HG03460 (cell line): ENCODE results near the gene NR2F6.

Source experiments
- ATAC-seq: cut with Tn5 transposase; IDR thresholded peaks from one replicate; pipeline ENCODE4 v1.9.1; 2021; ENCODE audit not compliant: unreplicated experiment

NR2F6 gene

DNA sequence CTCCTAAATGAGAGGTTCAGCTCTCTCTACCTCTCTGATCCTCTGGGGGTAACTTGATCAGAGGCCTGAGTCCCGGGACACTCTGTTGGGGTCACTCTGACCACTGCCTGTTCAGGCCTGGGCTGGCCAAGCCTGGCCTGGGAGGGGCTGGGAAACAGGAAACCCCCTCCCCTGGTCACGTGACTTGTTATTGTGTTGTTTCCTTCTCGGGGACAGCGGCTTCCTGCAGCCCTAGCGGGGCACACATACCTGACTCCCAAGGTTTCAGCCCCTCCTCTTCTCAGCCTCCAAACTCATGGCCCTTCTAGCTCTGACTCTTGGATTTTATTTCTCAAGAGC is 18.9 kb upstream of the NR2F6 start, which contains the start of gene USHBP1:
TSS of gene USHBP1 (minus strand) at position 105 of the 339 bp plus-strand sequence. CDS start 446 bp downstream, outside the sequence.
- ATAC-seq, result no peak

DNA sequence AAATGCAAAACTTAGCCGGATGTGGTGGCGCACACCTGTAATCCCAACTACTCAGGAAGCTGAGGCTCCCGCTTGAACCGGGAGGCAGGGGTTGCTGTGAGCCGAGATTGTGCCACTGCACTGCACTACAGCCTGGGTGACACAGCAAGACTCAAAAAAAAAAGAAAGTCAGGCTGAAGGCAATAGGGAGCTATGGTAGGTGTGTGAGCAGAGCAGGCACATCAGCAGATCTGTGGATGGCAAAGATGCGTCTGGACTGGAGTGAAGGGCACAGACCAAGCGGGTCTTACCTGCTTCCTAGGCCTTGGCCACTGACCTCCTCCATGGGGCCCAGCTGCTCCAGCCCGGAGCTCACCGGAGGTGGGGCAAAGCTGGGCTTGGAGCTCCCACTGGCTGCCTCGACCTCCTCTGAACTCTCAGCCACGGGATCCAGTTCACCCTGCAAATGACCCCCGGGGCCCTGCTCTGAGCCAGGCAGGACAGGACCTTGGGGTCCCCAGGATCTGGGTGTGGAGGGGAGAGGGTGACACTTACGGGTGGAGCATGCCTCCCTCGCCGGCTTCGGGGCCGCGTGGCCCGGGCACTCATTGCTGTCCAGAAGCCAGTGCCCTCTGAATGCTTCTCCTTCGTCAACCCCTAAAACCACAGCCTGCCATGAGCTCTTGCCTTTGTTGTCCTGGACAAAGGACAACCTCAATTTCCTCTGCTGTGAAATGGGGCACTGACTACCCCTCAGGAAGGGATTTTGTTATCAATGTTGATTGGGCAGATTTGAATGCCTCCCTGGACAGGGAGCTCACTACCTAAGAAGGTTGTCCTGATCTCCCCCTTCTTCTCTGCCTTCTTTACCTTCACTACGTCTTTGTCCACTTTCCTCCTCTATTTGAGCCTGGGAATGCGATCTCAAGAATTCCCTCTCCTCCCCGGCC is 18.3 kb upstream of the NR2F6 start:
- no peak for ATAC-seq

DNA sequence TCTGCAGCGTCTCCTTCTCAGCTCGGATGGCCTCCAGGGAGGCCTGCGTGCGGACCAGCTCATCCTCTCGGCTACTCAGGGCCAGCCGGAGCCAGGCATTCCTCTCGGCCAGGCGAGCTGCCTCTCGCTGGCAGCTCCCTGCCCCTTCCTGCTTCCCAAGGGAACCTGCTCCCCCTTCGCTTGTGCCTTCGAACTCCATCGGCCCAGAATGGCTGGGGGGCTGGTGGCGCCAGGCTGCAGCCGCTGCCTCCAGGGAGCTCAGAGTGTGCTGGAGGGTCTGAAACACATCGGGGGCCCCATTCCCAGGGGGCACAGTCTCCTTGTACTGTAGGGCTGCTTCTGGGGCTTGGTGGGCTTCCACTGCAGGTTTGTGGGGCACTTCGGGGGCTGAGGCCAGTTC is 16.8 kb upstream of the NR2F6 start:
- ATAC-seq, result no peak

DNA sequence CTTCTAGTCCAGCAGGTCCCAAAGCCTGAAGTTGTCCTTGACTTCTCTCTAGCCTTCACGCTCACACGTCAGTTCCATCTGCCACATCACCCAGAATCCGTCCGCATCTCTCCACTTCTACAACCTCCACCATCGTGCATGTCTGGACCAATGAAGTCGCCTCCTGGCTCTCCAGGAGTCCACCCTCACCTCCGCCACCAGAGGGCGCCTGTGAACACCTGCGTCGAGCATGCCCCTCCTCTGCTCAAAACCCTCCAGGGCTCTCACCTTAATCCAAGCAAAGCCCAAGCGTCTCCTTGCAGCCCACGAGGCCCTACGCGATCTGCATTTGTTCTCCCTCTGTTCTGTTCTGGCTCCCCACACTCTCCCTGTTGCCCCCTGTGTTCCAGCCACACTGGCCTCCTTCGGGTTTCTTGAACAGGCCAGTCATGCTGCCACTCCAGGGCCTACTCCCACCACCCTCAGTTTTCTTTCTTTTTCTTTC is 15.2 kb upstream of the NR2F6 start:
- ATAC-seq, result no peak

DNA sequence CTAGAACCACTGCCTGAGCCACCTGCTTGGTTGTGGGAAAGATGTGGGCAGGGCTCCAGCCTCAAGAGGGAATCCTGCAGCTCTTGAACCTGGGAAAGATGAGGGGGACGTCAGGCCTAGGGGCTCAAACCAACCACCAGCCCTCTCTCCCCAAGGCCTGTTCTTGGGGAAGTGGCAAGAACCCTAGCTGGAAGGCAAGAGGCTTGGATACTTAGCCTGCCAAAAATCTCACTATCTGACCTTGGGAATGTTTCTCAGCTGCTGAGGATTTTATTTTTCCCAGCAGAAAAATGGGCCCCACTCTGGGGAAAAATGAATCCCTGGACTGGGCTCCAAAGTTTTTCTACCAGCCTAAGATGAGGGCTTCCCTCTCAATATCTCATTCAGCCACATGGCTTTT is 14.2 kb upstream of the NR2F6 start:
- ATAC-seq, result no peak

DNA sequence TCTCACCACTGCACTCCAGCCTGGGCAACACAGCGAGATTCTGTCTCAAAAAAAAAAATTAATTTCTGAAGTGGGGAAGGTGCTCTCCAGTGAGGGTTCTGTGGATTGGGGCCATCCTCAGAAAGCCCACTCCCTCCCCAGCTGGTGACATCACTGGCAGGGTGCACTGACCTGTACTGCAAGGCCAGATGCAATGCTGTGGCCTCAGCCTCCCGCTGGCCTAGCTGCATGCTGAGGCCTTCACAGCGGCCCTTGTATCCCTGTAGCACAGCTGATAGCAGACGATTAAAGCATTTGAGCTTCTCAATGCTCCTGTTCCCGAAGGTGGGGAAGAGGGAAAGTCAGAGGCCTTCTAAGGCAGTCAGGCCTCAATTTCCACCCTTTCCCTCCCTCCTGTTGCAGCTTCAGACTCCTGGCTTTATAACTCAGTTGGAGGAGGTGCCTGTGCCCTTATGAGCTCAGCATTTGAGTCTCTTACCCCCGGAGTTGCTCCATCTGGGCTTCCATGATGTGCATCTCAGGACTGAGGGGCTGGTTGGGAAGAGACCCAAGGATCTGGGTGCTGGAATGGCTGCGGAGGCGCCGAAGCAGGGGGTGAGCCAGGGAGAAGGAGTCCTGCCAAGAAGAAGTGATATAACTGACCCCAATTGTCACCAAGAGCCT is 13.5 kb upstream of the NR2F6 start:
- no peak for ATAC-seq

DNA sequence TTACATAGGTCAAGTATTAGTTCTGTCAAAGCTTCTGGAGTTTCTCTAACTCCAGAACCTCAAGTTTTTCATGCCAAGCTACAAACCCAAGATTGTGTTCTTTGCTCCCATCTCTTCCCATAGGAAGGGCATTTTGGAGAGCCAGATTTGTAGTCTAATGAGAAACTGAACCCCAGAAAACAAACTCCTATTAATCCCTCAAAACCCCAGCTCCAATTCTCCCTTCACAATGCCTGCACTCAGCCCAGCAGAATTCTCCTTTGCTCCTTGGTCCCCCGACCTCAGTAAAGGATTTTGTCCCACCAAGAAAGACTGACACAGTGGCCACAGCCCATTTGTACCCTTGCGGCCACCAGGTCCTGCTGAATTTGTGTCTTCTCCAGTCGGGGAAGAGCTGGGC is 10.4 kb upstream of the NR2F6 start:
- ATAC-seq, result no peak

DNA sequence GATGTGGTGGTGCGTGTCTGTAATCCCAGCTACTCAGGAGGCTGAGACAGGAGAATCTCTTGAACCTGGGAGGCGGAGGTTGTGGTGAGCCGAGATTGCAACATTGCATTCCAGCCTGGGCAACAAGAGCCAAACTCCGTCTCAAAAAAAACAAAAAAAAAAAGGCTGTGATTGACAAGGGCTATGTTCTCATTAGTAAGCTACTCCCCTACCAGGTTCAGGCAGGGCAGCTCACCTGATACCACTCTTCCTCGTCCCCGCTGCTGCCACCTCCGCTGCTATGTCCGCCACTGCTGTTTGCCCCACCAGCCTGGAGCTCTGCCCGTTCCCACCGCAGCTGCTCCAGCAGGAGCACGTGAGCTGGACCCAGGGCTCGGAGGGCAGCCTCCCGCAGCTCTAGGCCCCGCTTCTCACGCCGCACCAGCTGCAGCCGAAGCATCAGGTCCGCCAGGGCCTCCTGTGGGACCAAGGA is 9.5 kb upstream of the NR2F6 start:
- no peak for ATAC-seq

DNA sequence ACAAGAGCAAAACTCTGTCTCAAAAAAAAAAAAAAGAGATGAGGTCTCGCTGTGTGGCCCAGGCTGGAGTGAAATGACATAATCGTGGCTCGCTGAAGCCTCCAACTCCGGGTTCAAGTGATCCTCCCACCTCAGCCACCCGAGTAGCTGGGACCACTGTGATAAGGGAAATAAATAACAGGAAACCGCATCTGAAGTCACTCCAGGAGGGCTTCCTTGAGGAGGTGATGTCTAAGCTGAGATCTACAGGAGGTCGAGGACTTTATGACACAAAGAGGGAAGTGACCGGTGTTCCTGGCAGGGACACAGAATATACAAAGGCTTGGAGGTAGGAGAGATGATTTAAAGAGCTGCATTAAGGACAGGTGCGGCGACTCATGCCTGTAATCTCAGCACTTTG is 8.9 kb upstream of the NR2F6 start:
- ATAC-seq, result no peak

DNA sequence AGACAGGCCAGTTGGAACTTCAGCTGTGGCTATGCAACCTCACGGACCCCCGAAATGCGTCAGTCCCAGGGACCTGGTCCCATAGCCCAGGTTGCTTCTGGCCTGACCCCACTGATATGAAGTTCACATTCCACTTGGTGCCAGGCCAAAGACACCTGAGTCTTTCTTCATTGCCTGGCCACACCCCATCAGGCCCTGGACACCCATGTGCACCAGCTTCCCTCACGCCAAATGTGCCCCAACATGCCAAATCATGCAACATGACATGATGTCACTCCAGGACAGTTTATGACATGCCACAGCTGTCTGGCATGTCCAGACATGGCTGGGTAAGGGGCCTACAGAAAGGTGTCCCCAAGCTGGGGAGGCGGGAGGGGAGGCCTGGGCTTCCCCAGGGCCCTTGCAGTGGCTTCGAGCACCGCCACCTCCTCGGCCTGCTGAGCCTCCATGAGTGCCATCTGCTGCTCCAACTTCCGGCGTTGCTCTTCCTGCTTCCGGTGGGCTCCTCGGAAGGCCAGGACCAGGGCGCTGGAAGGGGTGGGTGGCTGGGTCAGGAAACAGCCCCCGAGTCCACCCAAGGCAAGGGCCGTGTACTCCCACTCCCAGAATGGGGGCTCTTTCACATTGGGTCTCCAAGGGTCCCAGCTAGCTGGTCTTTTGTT is 4.3 kb upstream of the NR2F6 start:
- ATAC-seq, result no peak

DNA sequence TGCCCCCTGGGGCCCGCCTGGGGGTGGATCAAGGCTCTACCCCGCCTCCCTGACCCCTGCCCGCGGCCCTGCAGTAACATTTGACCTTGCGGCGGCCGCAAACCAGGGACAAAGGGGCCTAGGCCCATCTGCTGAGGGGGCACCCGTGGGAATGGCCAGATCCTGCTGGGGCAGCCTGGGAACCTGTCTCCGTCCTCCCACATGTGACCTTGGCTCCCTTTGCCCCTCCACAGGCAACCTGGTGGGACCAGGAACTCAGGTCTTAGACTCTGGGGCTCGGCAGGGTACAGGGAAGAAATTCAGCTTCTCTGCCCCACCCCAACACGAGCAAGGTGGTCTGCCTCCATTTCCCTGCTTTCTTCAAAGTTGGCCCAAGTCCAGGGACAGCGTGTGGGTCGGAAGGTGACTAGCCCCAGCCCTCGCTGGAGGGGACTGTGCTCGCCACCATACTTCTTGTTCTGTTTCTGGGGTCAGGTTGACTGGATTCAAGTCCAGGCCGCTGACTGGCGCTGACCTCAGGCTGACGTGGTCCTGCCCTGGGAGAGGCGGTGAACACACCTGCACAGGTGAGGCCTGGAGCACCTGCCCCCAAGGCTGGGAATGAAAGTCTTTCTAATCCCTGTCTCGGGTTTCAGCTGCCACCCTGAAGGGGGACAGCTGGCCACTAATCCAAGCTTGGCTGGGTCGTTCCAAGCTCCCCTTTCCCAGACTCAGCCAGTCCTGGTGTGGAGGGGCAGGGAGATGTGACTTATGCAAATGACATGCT is 2.5 kb upstream of the NR2F6 start:
- ATAC-seq, result no peak

DNA sequence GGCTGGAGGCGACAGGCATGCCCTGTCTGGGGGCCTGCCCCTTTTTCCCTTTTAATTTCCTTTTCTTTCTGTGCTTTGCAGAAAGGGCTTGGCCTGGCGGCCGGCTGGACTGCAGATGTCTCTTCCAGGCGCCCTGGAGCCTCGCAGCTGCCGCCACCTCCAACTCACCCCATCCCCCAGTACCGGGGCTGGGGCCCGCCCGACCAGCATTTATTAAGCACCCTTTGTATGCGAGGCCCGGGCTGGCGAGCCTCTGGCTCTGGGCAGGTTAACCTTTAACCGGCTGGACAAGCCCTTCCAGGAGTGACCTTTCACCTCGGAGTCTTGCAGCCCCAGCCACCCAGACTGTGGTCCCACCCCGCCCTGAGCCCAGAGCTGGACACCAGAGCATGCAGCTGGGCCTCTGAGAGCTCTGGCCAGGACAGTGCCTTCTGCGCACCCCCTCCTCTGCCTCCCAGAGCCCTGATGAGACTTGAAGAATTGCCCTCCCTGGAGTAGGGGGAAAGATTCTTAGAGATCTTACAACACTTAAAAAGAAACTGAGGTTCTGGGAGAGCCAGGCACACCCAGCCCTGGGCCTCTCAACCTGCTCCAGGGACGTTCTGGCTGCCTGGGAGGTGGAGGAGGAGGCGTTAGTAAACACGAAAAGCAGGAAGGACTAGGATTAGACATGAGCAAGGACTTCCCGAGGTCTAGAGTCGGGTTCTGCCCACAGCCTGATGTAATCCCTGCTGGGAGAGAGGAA is 1.1 kb upstream of the NR2F6 start:
- no peak for ATAC-seq

DNA sequence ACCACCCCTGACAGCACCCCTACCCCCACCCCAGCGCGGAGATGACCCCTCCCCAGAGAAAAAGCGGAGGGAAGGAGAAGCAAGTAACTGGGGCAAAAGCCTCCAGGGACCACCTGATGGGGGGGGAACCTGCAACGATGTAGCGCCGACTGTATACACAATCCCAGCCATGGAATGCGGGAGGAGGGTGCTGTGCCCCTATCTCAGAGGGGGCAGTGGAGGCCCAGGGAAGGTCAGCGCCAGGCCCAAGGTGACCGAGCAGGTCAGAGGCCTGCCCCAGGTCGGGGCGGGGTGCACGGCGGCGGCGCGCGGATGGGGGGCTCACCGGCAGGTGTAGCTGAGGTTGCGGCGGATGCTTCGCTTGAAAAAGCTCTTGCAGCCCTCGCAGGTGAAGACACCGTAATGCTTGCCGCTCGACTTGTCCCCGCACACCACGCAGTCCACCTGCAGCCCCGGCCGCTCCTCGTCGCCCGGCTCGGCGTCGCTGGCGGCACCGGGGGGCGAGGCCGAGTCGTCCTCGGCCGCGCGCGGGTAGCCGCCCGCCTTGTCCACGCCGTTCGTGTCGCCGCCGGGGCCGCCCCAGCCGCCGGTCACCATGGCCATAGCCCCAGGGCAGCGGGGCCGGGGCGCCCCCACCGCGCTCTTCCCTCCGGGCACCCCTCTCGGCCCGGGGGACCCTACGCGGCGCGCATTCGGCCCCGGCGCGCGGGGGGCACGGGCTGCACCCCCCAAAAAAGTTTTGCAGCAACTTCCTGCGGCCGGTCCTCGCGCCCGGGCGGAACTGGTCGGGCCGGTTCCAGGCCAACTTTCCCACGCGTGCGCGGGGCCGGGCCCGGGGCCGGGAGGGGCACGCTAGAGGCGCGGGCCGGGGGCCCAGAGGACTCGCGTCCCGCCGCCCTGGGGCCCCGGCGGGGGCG is 843 bp downstream of the NR2F6 start:
- no peak for ATAC-seq

DNA sequence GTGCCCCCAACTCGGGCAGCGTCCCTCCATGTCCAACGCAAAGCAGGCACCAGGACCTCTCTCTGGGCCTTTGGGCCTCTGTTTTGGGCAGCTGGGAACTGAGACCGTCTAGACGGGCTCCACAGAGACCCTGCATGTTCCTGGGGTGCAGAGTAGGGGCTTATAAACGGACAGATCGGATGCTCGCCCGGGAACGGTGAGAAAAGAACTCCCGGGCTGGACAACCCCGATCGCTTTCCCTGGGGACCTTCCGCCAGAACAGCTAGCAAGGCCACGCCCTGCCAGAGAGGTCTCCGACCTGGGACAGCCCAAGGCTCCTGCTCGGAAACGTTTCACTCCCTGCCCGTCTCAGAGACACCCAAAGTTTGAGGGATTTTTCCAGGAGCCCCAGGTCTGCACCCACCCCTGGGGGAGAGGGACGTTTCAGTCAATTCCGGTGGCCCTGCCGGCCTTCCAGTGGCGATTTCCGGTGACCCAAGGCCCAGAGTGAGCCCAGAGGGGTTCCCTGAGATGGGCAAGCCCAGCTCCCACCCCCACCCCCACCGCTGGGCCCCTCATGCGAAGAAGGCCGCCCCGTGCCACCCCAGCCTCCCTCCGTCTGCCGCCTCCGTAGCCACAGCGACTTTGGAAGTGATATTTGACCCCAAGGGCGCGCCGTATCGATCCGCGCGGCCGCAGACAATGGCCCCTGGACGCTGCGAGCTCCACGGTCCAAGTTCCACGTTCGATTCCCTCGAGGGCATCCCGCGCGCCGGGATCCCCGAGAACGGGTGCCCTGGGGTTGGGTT is 1.7 kb downstream of the NR2F6 start:
- ATAC-seq, result no peak

DNA sequence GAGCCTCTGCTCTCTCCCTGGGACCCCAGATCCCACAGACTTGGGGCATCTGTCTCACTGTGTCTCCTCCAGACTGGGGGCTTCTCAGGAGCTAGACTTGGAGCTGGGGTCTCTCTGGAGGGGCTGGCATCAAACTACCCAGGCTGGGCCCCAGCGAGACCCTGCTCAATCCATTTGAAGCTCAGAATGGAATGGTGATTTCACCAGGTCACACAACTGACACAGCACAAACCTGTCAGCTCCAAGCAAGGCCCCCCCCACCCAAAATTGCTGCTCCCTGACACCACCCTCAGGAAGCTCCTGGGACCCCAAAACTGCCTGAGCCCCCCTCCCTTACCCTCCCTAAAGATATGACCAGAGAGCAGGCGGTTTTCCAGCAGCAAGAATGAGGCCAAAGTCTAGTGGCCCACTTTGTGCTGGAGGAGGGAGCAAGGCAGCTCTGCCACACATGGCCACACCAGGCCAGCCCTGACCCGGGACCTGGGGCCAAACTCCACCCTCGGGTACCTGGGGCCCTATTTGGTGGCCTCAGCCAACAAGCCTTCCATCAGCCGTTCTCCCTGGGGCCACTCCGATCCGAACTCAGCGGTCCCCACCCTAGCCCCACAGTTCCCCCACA is 2.4 kb downstream of the NR2F6 start:
- no peak for ATAC-seq

DNA sequence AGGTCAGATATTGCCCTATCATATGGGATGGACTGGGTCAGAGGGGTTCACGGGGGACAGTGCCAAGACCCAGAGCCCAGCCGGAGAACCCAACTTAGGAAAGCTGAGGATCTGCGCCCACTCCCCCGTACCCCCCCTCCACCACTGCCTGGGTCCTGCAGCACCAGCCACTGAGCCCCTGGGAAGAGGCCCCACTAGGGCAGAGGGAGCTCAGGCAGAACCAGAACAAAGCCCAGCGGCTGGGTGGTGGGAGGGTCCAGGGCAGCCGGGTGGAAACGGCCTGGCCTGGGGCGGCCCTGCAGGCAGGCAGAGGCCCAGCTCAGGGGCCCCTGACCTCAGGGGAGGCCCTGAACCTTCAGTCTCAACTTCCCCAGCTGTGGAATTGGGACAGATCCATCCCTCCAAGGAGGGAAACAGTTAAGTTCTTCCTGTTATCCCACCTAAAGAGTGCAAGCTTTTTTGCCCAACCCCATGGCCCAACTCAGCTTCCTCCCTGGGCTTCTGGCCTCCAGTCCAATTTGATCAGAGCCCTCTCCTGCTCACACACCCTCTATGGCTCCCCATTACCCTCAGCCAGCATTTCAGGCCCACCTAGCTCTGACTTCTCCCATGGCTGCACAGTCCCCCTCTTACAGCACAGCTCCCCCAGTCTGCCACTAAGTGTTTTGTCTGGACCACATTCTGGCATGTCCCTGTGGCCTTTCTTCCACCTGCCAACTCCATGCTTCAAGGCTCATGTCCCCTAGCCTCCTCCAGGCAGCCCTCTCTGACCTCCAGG is 3.1 kb downstream of the NR2F6 start:
- no peak for ATAC-seq

DNA sequence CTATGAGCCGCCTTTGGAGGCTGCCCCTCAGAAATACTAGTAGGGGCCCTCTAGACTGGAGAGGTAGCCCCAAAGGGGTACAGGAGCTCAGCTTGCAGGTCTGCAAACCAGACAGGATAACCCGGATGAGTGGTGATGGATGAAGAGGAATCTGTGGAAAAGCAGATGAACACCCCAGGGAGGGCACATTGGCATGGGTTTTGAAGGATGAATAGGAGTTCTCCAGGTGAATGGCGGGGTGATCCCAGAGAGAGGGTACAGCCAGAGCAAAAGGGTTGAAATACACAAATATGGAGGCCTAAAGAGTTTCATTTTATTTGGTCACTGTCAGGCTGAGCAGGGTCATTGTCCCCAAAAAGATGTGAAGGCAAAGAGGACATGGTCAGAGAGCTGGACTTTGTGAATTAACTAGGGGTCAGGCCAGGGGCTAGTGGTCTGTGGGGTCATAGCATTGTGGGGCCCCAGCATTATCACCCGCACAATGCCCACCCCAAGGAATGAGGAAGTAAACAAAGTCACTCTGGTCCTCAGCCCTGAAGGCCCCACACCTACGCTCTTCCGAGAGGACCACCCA is 4.8 kb downstream of the NR2F6 start:
- ATAC-seq, result no peak
